ENCODE results near the gene RLIM. TPM values are rescaled to one million over a fixed set of nuclear protein-coding genes. Genes with fewer than 3 reads are reported as not detected.

The RLIM gene
- total and polyA plus RNA-seq, 2 of the 13 experiments (the other 11 are each of a cell fraction or from before 2014, with no cell fraction given): 7.7 to 24.5 TPM

- TF ChIP-seq ARID4A (CRISPR knock-in tag; IDR thresholded peaks at IDR 0.05; ENCODE audit: borderline replicate concordance): peak; percentile 63; the same call in 1 of the 2 replicates
- no peak for TF ChIP-seq RXRA (CRISPR knock-in tag; IDR thresholded peaks at IDR 0.05)
- TF ChIP-seq ZHX2 (IDR thresholded peaks at IDR 0.05; ENCODE audit: low read depth): peak; percentile 86
- no peak for TF ChIP-seq ZHX2 (CRISPR knock-in tag; IDR thresholded peaks at IDR 0.05; ENCODE audit: borderline replicate concordance)
- TF ChIP-seq SP1 (IDR thresholded peaks at IDR 0.05): no peak
- TF ChIP-seq SP1 (CRISPR knock-in tag; IDR thresholded peaks at IDR 0.05): 0 out of 2 replicates have a peak, but pooled peaks have one; percentile 16
- peak; percentile 71 for TF ChIP-seq HDAC1 (CRISPR knock-in tag; IDR thresholded peaks at IDR 0.05)
- TF ChIP-seq EP300 (IDR thresholded peaks at IDR 0.05; ENCODE audit: low read depth in 2 of 2, low read length in 2 of 2): no peak
- no peak for TF ChIP-seq EP300 (CRISPR knock-in tag; IDR thresholded peaks at IDR 0.05; ENCODE audit: borderline replicate concordance)
- TF ChIP-seq PHF8 (CRISPR knock-in tag; IDR thresholded peaks at IDR 0.05): peak; percentile 47; the same call in 1 of the 2 replicates
- TF ChIP-seq SOX6 (IDR thresholded peaks at IDR 0.05): no peak
- TF ChIP-seq SOX6 (CRISPR knock-in tag; IDR thresholded peaks at IDR 0.05): peak; percentile 46; the same call in 1 of the 2 replicates
- TF ChIP-seq SP2 (CRISPR knock-in tag; IDR thresholded peaks at IDR 0.05): peak; percentile 70
- TF ChIP-seq ZNF687 (CRISPR knock-in tag; IDR thresholded peaks at IDR 0.05): peak; percentile 84
- TF ChIP-seq CREB1 (IDR thresholded peaks at IDR 0.05): peak; percentile 85
- peak; percentile 91 for TF ChIP-seq CREB1 (CRISPR knock-in tag; IDR thresholded peaks at IDR 0.05)
Measured at GRCh38 chrX:74614093-74614909, at the start of gene RLIM (continued).

All from HepG2 (cell line).